ENCODE results near the gene SPOCK2. TPM values are rescaled to one million over a fixed set of nuclear protein-coding genes. Genes with fewer than 3 reads are reported as not detected.

SPOCK2 gene
- total RNA-seq, 1 donor from 2014 or later = 63.7 TPM

- no peak for TF ChIP-seq CTCF (conservative IDR thresholded peaks at IDR 0.05; ENCODE audit: low read depth, low read length)
- no peak for DNase-seq (ENCODE audit: low read depth)
- H3K4me3 ChIP-seq (ENCODE audit: low read depth, low read length) = no peak overlapping the region
Measured at GRCh38 chr10:72082856-72083789, 5.2 kb downstream of the SPOCK2 start.

GRCh38 chr10:72081772-72082590, 6.4 kb downstream of the SPOCK2 start:
- no peak for DNase-seq (ENCODE audit: low read depth)
- no peak overlapping the region for H3K4me3 ChIP-seq (ENCODE audit: low read depth, low read length)
- no peak for TF ChIP-seq CTCF (conservative IDR thresholded peaks at IDR 0.05; ENCODE audit: low read depth, low read length)

GRCh38 chr10:72081210-72081609, 7.1 kb downstream of the SPOCK2 start:
- no peak overlapping the region for H3K4me3 ChIP-seq (ENCODE audit: low read depth, low read length)
- DNase-seq (ENCODE audit: low read depth) = no peak
- TF ChIP-seq CTCF (conservative IDR thresholded peaks at IDR 0.05; ENCODE audit: low read depth, low read length) = no peak

- no peak for DNase-seq (ENCODE audit: low read depth)
- no peak overlapping the region for H3K4me3 ChIP-seq (ENCODE audit: low read depth, low read length)
- no peak for TF ChIP-seq CTCF (conservative IDR thresholded peaks at IDR 0.05; ENCODE audit: low read depth, low read length)
Measured at GRCh38 chr10:72080042-72080975, 8.0 kb downstream of the SPOCK2 start.

GRCh38 chr10:72079356-72079755, 9.0 kb downstream of the SPOCK2 start:
- no peak for DNase-seq (ENCODE audit: low read depth)
- no peak for TF ChIP-seq CTCF (conservative IDR thresholded peaks at IDR 0.05; ENCODE audit: low read depth, low read length)
- no peak overlapping the region for H3K4me3 ChIP-seq (ENCODE audit: low read depth, low read length)

GRCh38 chr10:72077275-72077990, 10.9 kb downstream of the SPOCK2 start:
- no peak for DNase-seq (ENCODE audit: low read depth)
- H3K4me3 ChIP-seq (ENCODE audit: low read depth, low read length) = no peak overlapping the region
- no peak for TF ChIP-seq CTCF (conservative IDR thresholded peaks at IDR 0.05; ENCODE audit: low read depth, low read length)
